K562 (cell line): Measurements from ENCODE around the gene CDC42EP1. TPM values are rescaled to one million over a fixed set of nuclear protein-coding genes. Genes with fewer than 3 reads are reported as not detected.

ENCODE experiments used
- ATAC-seq: fragments of 200-7000 bp; cut with Tn5 transposase; 3 replicates; pipeline ENCODE4 v1.9.1; 2020; ENCODE audit warnings: moderate library complexity
- BruUV-seq: library from RNA; stranded (reverse); fragments of 400-500 nt; replicated peaks from 2 replicates; lab custom pipeline; 2021; lab: Mats Ljungman, UMichigan
- CTCF ChIA-PET: fragments of 300-600 bp; formaldehyde crosslinking; extraction: SDS; loops from one replicate; lab custom pipeline; 2021; ENCODE audit warnings: low intra/inter-chr PET ratio; lab: Yijun Ruan, JAX
- POLR2A ChIA-PET: fragments of 300-600, 350-650 bp; sonication (Branson Sonifier 250); formaldehyde crosslinking; extraction: SDS; loops from one replicate; lab custom pipeline; 2021; ENCODE audit warnings: antibody characterized with exemption, inconsistent platforms; lab: Yijun Ruan, JAX
- DNase-seq, 4 experiments: peaks; one replicate each; pipeline versions ENCODE4 v3.0.0 to v3.0.0-alpha.2; 2011 to 2018; ENCODE audit warnings: low spot score in 3 of 4, mixed read lengths in 3 of 4; ENCODE audit errors: extremely low read depth in 1 of 4
- FAIRE-seq: peaks from 2 replicates; lab custom pipeline; 2011; peaks lifted over from hg19 to GRCh38; lab: Jason Lieb, UNC
- H2AFZ ChIP-seq: 2 replicates; pipeline ENCODE4 v1.6.0; 2011; ENCODE audit warnings: low read depth, low read length, control low read depth, inconsistent platforms
- H3K27ac ChIP-seq: fragments of 200-600 bp; 3 replicates; pipeline ENCODE4 v1.8.0; 2011; ENCODE audit warnings: low read depth, mild to moderate bottlenecking, control low read depth, inconsistent platforms, low read length, moderate library complexity, mixed read lengths; ENCODE audit errors: extremely low read depth
- H3K27me3 ChIP-seq, 2 experiments: fragments of 300-600 bp in 1 of 2; 2 replicates in 1 of 2; 3 replicates in 1 of 2; pipeline versions ENCODE4 v1.6.0 to v1.8.0; 2011; ENCODE audit warnings: inconsistent platforms in 2 of 2, low read length in 2 of 2, mild to moderate bottlenecking in 1 of 2, mixed read lengths in 1 of 2, moderate library complexity in 1 of 2; ENCODE audit not compliant: control insufficient read depth in 2 of 2, insufficient read depth in 2 of 2
- H3K36me3 ChIP-seq: fragments of 300-600 bp; 3 replicates; pipeline ENCODE4 v1.8.0; 2011; ENCODE audit warnings: mild to moderate bottlenecking, low read length, inconsistent platforms; ENCODE audit not compliant: control insufficient read depth, insufficient read depth
- H3K4me1 ChIP-seq, 2 experiments: fragments of 200-600 bp in 1 of 2; replicated peaks in 1 of 2; 2 replicates in 1 of 2; 3 replicates in 1 of 2; pipeline versions ENCODE4 v1.5.1 to v1.8.0; 2011; ENCODE audit warnings: inconsistent platforms in 2 of 2, low read length in 2 of 2, mild to moderate bottlenecking in 1 of 2, mixed read lengths in 1 of 2, moderate library complexity in 1 of 2; ENCODE audit not compliant: control insufficient read depth in 2 of 2, insufficient read depth in 2 of 2
- H3K4me2 ChIP-seq: 2 replicates; pipeline ENCODE4 v1.6.1; 2011; ENCODE audit warnings: low read length, control low read depth, inconsistent platforms, mixed read lengths; ENCODE audit not compliant: insufficient read depth
- H3K4me3 ChIP-seq: fragments of 200-600 bp; sonication (generic), shearing (Covaris generic); 2 replicates; pipeline ENCODE4 v1.5.1; 2016; ENCODE audit warnings: control low read depth, inconsistent platforms
- H3K79me2 ChIP-seq: fragments of 200-600 bp; 3 replicates; pipeline ENCODE4 v1.8.0; 2011; ENCODE audit warnings: low read length, inconsistent platforms; ENCODE audit not compliant: control insufficient read depth, insufficient read depth
- H3K9ac ChIP-seq, 2 experiments: 2 replicates each; pipeline versions ENCODE4 v1.6.0 to v1.6.1; 2011; ENCODE audit warnings: low read depth in 2 of 2, low read length in 2 of 2, control low read depth in 1 of 2, inconsistent platforms in 1 of 2, mild to moderate bottlenecking in 1 of 2, mixed read lengths in 1 of 2; ENCODE audit not compliant: insufficient read depth in 1 of 2
- H3K9me1 ChIP-seq: one replicate; pipeline ENCODE4 v1.6.0; 2011; ENCODE audit warnings: inconsistent platforms, mild to moderate bottlenecking, low read length, moderate library complexity; ENCODE audit not compliant: control insufficient read depth, insufficient read depth
- H3K9me3 ChIP-seq: replicated peaks from 2 replicates; pipeline ENCODE4 v1.5.1; 2011; ENCODE audit warnings: low read depth, low read length, inconsistent platforms; ENCODE audit not compliant: control insufficient read depth, insufficient read depth
- H4K20me1 ChIP-seq: replicated peaks from 2 replicates; pipeline ENCODE4 v1.6.1; 2011; ENCODE audit warnings: low read length, inconsistent platforms, mixed read lengths; ENCODE audit not compliant: control insufficient read depth, insufficient read depth
- BHLHE40 ChIP-seq: IDR thresholded peaks from 2 replicates; pipeline ENCODE4 v1.6.1; 2011; ENCODE audit warnings: low read length, improper control_type of control experiment
- CEBPB ChIP-seq: fragments of 450-650 bp; IDR thresholded peaks from 2 replicates; pipeline ENCODE4 v1.6.1; 2016; ENCODE audit warnings: missing genetic modification characterization, missing compliant biosample characterization
- CEBPG ChIP-seq, 3 experiments: fragments of 200-800 bp in 1 of 3; sonication (Bioruptor generic) in 1 of 3; sonication (generic) in 1 of 3; formaldehyde crosslinking in 1 of 3; IDR thresholded peaks in 2 of 3; conservative IDR thresholded peaks in 1 of 3; 2 replicates each; pipeline versions ENCODE4 v1.6.1 to v1.8.0; 2016 to 2022; ENCODE audit warnings: missing compliant biosample characterization in 2 of 3, missing genetic modification characterization in 2 of 3, mild to moderate bottlenecking in 1 of 3, missing genetic modification reagents in 1 of 3
- EGR1 ChIP-seq: fragments of 450-650 bp; conservative IDR thresholded peaks from 2 replicates; pipeline ENCODE4 v1.6.1; 2017; ENCODE audit warnings: mild to moderate bottlenecking
- FOSL1 ChIP-seq: fragments of 200-800 bp; sonication (Bioruptor generic); conservative IDR thresholded peaks from 2 replicates; pipeline ENCODE4 v1.6.1; 2016; ENCODE audit warnings: missing genetic modification characterization, missing compliant biosample characterization
- HNRNPH1 ChIP-seq: fragments of 200-400 bp; formaldehyde crosslinking; optimal IDR thresholded peaks from 2 replicates; pipeline ENCODE3; 2017; ENCODE audit warnings: low read depth, mild to moderate bottlenecking, low read length, moderate library complexity
- MAZ ChIP-seq, 2 experiments: fragments of 450-650 bp in 1 of 2; sonication (generic) in 1 of 2; formaldehyde crosslinking; IDR thresholded peaks in 1 of 2; conservative IDR thresholded peaks in 1 of 2; 2 replicates each; pipeline versions ENCODE4 v1.4.0 to v1.5.0; 2020; ENCODE audit warnings: mild to moderate bottlenecking in 1 of 2, missing genetic modification reagents in 1 of 2
- NFIC ChIP-seq: fragments of 450-650 bp; IDR thresholded peaks from 2 replicates; pipeline ENCODE4 v1.6.1; 2017; ENCODE audit warnings: mild to moderate bottlenecking, inconsistent platforms
- NFXL1 ChIP-seq: fragments of 450-650 bp; formaldehyde crosslinking; IDR thresholded peaks from 2 replicates; pipeline ENCODE4 v1.4.0; 2021; ENCODE audit warnings: mild to moderate bottlenecking
- NR2C2 ChIP-seq, 2 experiments: fragments of 200-800 bp in 1 of 2; sonication (Bioruptor generic) in 1 of 2; sonication (generic) in 1 of 2; formaldehyde crosslinking in 1 of 2; IDR thresholded peaks; 2 replicates each; pipeline versions ENCODE4 v1.6.1 to v1.8.0; 2016 to 2022; ENCODE audit warnings: mild to moderate bottlenecking in 1 of 2, missing compliant biosample characterization in 1 of 2, missing genetic modification characterization in 1 of 2, missing genetic modification reagents in 1 of 2
- RFX7 ChIP-seq: fragments of 250-450 bp; sonication (Bioruptor Pico); IDR thresholded peaks from 2 replicates; pipeline ENCODE4 v1.5.1; 2021; ENCODE audit warnings: mild to moderate bottlenecking
- SPI1 ChIP-seq: IDR thresholded peaks from 2 replicates; pipeline ENCODE4 v1.6.1; 2011; ENCODE audit warnings: low read depth, low read length, control low read depth, borderline replicate concordance
- ZFP36 ChIP-seq: fragments of 150-350 bp; IDR thresholded peaks from 2 replicates; pipeline ENCODE4 v1.6.1; 2018; ENCODE audit warnings: low read length, low read depth; ENCODE audit not compliant: partially characterized antibody
- ZNF3 ChIP-seq: fragments of 250-450 bp; sonication (Bioruptor Pico); IDR thresholded peaks from 2 replicates; pipeline ENCODE4 v1.5.0; 2021; ENCODE audit warnings: mild to moderate bottlenecking, moderate library complexity
- WGBS: fragments of 100-300 bp; shearing (Covaris generic); methylation state at CpG from one replicate; pipeline ENCODE4 v1.1.6; 2016; ENCODE audit warnings: low coverage, mixed read lengths; ENCODE audit not compliant: insufficient coverage; ENCODE audit errors: missing lambda C conversion rate; 5-methylcytosine and 5-hydroxymethylcytosine counted together
- in situ Hi-C: fragments of 300-500 bp; cut with MboI; formaldehyde crosslinking; loops from 4 replicates; pipeline ENCODE4 v1.15.0; 2018; ENCODE audit warnings: inconsistent platforms, mixed read lengths
- intact Hi-C: fragments of 100-400 bp; cut with micrococcal nuclease; formaldehyde crosslinking; loops from 2 replicates; pipeline ENCODE4 v1.14.2; 2022
- polyA plus RNA-seq, 8 experiments: library from polyadenylated mRNA; depleted of rRNA in 4 of 8; stranded (reverse) in 5 of 8; unstranded in 3 of 8; fragments of >200 nt; fragmentation: Nextera tagmentation in 2 of 8; fragmentation: Illumina TruSeq in 1 of 8; extraction: Ambion mirVana in 2 of 8; extraction: Trizol in 1 of 8; gene quantifications; 2 replicates each; pipeline versions ENCODE4 v1.2.1 to v1.2.3, GENCODE V29; 2011 to 2014; ENCODE audit warnings: inconsistent platforms in 1 of 8, missing spikeins in 1 of 8
- total RNA-seq, 7 experiments: library from RNA; depleted of rRNA in 6 of 7; stranded (reverse); fragments of >200 nt in 6 of 7; fragmentation: Illumina TruSeq in 2 of 7; extraction: Trizol in 2 of 7; gene quantifications; 2 replicates each; pipeline versions ENCODE4 v1.2.1 to v1.2.3, GENCODE V29; 2011 to 2021; ENCODE audit warnings: low replicate concordance in 1 of 7
- TF ChIP-seq, protein P1 (sequence below): fragments of 250-450 bp; sonication (Bioruptor Pico); IDR thresholded peaks from 2 replicates; pipeline ENCODE4 v1.8.0; 2022; ENCODE audit warnings: inconsistent platforms, mild to moderate bottlenecking, moderate library complexity, borderline replicate concordance
- TF ChIP-seq, protein P2 (sequence below), 2 experiments: fragments of 450-650 bp; conservative IDR thresholded peaks; 2 replicates each; pipeline ENCODE4 v1.6.1; 2017; ENCODE audit warnings: mild to moderate bottlenecking in 2 of 2, moderate library complexity in 2 of 2

Gene CDC42EP1
- total and polyA plus RNA-seq, 9 of the 15 experiments (the other 6 are each of a cell fraction or from before 2014, with no cell fraction given): 0.67 to 70.2 (median 7.3) TPM

GRCh38 chr22:37610480-37611129 lies 50.3 kb downstream of the CDC42EP1 start:
- Histone ChIP-seq H3K4me2 (peak overlapping the region; percentile 84), H3K9ac (peak overlapping the region; percentile 95 to 96; a peak in 3 of 4 replicates), H2AFZ (no peak overlapping the region), H3K4me3 (peak overlapping the region; percentile 95; the same call in 1 of the 2 replicates), H3K9me1 (peaks cover 3% of the 10 kb centered on the region), H3K36me3 (peaks cover 24% of the 10 kb centered on the region; the same call in 1 of the 3 replicates), H3K79me2 (peaks cover 34% of the 10 kb centered on the region), H3K4me1 (peaks cover 12 to 19% of the 10 kb centered on the region in 2 experiments; a peak in 4 of 5 replicates), H3K27ac (peak overlapping the region; percentile 97), H3K9me3 (no peaks in the 10 kb centered on the region), H4K20me1 (no peaks in the 10 kb centered on the region), H3K27me3 (no peaks in the 10 kb centered on the region)
- ChIA-PET POLR2A (interaction anchor here (0.6 to 1.6 kb wide), 5 partner anchors 11 to 352 kb away, joined by 3 to 7 read pairs (median 3); no protein-coding TSS in a partner anchor), CTCF (no interaction called here)
- ATAC-seq (no peak), FAIRE-seq (peak; percentile 19), DNase-seq (peak in 1 of 4 experiments; percentile 47)
- in situ Hi-C loops: no loop called here
- intact Hi-C loops: no loop called here
- no TSS peak for BruUV-seq
- TF ChIP-seq EGR1 (peak; percentile 78), CEBPB (tag) (peak; percentile 59), BHLHE40 (peak; percentile 70), FOSL1 (no peak), NR2C2 (CRISPR knock-in tag; IDR thresholded peaks at IDR 0.05) (no peak), NR2C2 (tag; IDR thresholded peaks at IDR 0.05) (0 out of 2 replicates have a peak, but pooled peaks have one; percentile 25), NFIC (peak; percentile 76), ZFP36 (peak; percentile 34), MAZ (CRISPR knock-in tag; conservative IDR thresholded peaks at IDR 0.05 in 1 of 2, IDR thresholded peaks at IDR 0.05 in 1 of 2) (no peak), RFX7 (CRISPR knock-in tag) (no peak), CEBPG (CRISPR knock-in tag; IDR thresholded peaks at IDR 0.05) (0 out of 2 replicates have a peak, but pooled peaks have one; percentile 12), CEBPG (tag; conservative IDR thresholded peaks at IDR 0.05 in 1 of 2, IDR thresholded peaks at IDR 0.05 in 1 of 2) (no peak), HNRNPH1 (no peak), SPI1 (peak; percentile 86), NFXL1 (no peak), ZNF3 (CRISPR knock-in tag) (no peak)
- TF ChIP-seq, protein P1, sequence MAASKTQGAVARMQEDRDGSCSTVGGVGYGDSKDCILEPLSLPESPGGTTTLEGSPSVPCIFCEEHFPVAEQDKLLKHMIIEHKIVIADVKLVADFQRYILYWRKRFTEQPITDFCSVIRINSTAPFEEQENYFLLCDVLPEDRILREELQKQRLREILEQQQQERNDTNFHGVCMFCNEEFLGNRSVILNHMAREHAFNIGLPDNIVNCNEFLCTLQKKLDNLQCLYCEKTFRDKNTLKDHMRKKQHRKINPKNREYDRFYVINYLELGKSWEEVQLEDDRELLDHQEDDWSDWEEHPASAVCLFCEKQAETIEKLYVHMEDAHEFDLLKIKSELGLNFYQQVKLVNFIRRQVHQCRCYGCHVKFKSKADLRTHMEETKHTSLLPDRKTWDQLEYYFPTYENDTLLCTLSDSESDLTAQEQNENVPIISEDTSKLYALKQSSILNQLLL (CRISPR knock-in tag): no peak
- TF ChIP-seq, protein P2, sequence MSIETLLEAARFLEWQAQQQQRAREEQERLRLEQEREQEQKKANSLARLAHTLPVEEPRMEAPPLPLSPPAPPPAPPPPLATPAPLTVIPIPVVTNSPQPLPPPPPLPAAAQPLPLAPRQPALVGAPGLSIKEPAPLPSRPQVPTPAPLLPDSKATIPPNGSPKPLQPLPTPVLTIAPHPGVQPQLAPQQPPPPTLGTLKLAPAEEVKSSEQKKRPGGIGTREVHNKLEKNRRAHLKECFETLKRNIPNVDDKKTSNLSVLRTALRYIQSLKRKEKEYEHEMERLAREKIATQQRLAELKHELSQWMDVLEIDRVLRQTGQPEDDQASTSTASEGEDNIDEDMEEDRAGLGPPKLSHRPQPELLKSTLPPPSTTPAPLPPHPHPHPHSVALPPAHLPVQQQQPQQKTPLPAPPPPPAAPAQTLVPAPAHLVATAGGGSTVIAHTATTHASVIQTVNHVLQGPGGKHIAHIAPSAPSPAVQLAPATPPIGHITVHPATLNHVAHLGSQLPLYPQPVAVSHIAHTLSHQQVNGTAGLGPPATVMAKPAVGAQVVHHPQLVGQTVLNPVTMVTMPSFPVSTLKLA (conservative IDR thresholded peaks at IDR 0.05): 0 out of 4 replicates have a peak, but pooled peaks of 1 of the 2 experiments have one; percentile 33
- 29% methylated on average over 9 of the region's 15 CpGs for WGBS
